Astrocyte (in vitro differentiated cells and primary cell): ENCODE results near the gene TIMP3. TPM values are rescaled to one million over a fixed set of nuclear protein-coding genes. Genes with fewer than 3 reads are reported as not detected.
"Not testable (repeated sequence)": the region's sequence is repeated elsewhere in the genome, so short reads cannot be mapped to it uniquely, and the experiment has no call there.

ENCODE experiments used
- DNase-seq: peaks from one replicate; pipeline ENCODE4 v3.0.0-alpha.2; 2010; ENCODE audit warnings: low read depth
- FAIRE-seq: peaks from 2 replicates; lab custom pipeline; 2011; peaks lifted over from hg19 to GRCh38; lab: Jason Lieb, UNC
- H2AFZ ChIP-seq: 2 replicates; pipeline ENCODE4 v1.6.0; 2012; ENCODE audit warnings: low read depth, low read length, inconsistent platforms
- H3K27ac ChIP-seq: 2 replicates; pipeline ENCODE4 v1.5.1; 2011; ENCODE audit warnings: low read depth, low read length, inconsistent platforms
- H3K27me3 ChIP-seq: 2 replicates; pipeline ENCODE4 v1.6.0; 2011; ENCODE audit warnings: low read length, inconsistent platforms; ENCODE audit not compliant: insufficient read depth
- H3K36me3 ChIP-seq: 2 replicates; pipeline ENCODE4 v1.5.1; 2011; ENCODE audit warnings: low read length, inconsistent platforms; ENCODE audit not compliant: insufficient read depth
- H3K4me1 ChIP-seq: 2 replicates; pipeline ENCODE4 v1.5.1; 2011; ENCODE audit warnings: low read length, inconsistent platforms; ENCODE audit not compliant: insufficient read depth
- H3K4me2 ChIP-seq: 2 replicates; pipeline ENCODE4 v1.6.0; 2012; ENCODE audit warnings: low read length, inconsistent platforms
- H3K4me3 ChIP-seq: 2 replicates; pipeline ENCODE4 v1.5.1; 2011; ENCODE audit warnings: low read depth, mild to moderate bottlenecking, low read length, inconsistent platforms; ENCODE audit not compliant: insufficient read depth
- H3K79me2 ChIP-seq: 2 replicates; pipeline ENCODE4 v1.6.0; 2012; ENCODE audit warnings: mild to moderate bottlenecking, low read length, inconsistent platforms; ENCODE audit not compliant: insufficient read depth
- H3K9ac ChIP-seq: 2 replicates; pipeline ENCODE4 v1.6.0; 2012; ENCODE audit warnings: mild to moderate bottlenecking, low read length, inconsistent platforms
- H3K9me3 ChIP-seq: 2 replicates; pipeline ENCODE4 v1.5.1; 2012; ENCODE audit warnings: low read depth, mild to moderate bottlenecking, low read length, inconsistent platforms; ENCODE audit not compliant: insufficient read depth
- H4K20me1 ChIP-seq: 2 replicates; pipeline ENCODE4 v1.6.0; 2012; ENCODE audit warnings: low read length, inconsistent platforms; ENCODE audit not compliant: insufficient read depth
- H3K27ac Mint-ChIP-seq: one replicate; pipeline ENCODE4 v1.8.0; 2021; ENCODE audit warnings: mild to moderate bottlenecking, mixed read lengths; ENCODE audit not compliant: unreplicated experiment
- H3K27me3 Mint-ChIP-seq: one replicate; pipeline ENCODE4 v1.8.0; 2021; ENCODE audit warnings: low read depth, mixed read lengths; ENCODE audit not compliant: unreplicated experiment
- H3K36me3 Mint-ChIP-seq: one replicate; pipeline ENCODE4 v1.8.0; 2021; ENCODE audit warnings: low read depth, mixed read lengths; ENCODE audit not compliant: unreplicated experiment
- H3K4me1 Mint-ChIP-seq: one replicate; pipeline ENCODE4 v1.8.0; 2021; ENCODE audit warnings: low read depth, mixed read lengths; ENCODE audit not compliant: unreplicated experiment
- H3K4me3 Mint-ChIP-seq: one replicate; pipeline ENCODE4 v1.8.0; 2021; ENCODE audit warnings: mild to moderate bottlenecking, moderate library complexity, mixed read lengths; ENCODE audit not compliant: unreplicated experiment
- H3K9me3 Mint-ChIP-seq: one replicate; pipeline ENCODE4 v1.8.0; 2021; ENCODE audit warnings: mild to moderate bottlenecking, mixed read lengths; ENCODE audit not compliant: unreplicated experiment
- EZH2 ChIP-seq: IDR thresholded peaks from 2 replicates; pipeline ENCODE4 v1.6.1; 2012; ENCODE audit warnings: mild to moderate bottlenecking, low read length, inconsistent platforms; ENCODE audit not compliant: insufficient read depth
- total RNA-seq: library from RNA; stranded (reverse); gene quantifications from 2 replicates; pipeline ENCODE4 v1.2.1, GENCODE V29; 2021
- TF ChIP-seq, protein P1 (sequence below): IDR thresholded peaks from 2 replicates; pipeline ENCODE4 v1.5.1; 2011; ENCODE audit warnings: low read depth, mild to moderate bottlenecking, inconsistent platforms, low read length, moderate library complexity; ENCODE audit not compliant: insufficient read depth

Gene TIMP3
- total RNA-seq, 1 donor from 2014 or later = 145 TPM

DNA sequence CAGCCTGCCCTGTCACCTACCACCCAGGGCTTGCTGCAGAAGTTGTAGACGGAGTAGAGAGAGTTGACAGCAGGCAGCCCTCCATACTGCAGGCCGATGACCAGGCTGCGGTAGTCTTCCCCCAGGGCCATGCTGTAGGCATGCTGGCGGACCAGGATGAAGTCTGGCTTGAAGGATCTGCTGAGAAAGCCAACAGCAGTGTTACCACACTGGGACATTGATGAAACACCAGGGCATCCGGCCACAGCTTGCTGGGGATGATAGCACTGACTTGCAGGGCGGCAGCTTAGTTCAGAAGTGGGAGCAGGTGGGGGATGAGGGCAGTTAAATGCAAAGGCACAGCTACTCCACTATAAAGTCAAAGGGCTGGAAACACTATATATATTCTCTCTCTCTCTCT is 67.4 kb downstream of the TIMP3 start:
- FAIRE-seq (no peak), DNase-seq (no peak)
- Mint-ChIP-seq H3K4me3 (no peak overlapping the region), H3K9me3 (no peaks in the 10 kb centered on the region), H3K4me1 (no peaks in the 10 kb centered on the region), H3K27ac (no peak overlapping the region), H3K27me3 (no peaks in the 10 kb centered on the region), H3K36me3 (peaks cover 3% of the 10 kb centered on the region)
- TF ChIP-seq, protein P1, sequence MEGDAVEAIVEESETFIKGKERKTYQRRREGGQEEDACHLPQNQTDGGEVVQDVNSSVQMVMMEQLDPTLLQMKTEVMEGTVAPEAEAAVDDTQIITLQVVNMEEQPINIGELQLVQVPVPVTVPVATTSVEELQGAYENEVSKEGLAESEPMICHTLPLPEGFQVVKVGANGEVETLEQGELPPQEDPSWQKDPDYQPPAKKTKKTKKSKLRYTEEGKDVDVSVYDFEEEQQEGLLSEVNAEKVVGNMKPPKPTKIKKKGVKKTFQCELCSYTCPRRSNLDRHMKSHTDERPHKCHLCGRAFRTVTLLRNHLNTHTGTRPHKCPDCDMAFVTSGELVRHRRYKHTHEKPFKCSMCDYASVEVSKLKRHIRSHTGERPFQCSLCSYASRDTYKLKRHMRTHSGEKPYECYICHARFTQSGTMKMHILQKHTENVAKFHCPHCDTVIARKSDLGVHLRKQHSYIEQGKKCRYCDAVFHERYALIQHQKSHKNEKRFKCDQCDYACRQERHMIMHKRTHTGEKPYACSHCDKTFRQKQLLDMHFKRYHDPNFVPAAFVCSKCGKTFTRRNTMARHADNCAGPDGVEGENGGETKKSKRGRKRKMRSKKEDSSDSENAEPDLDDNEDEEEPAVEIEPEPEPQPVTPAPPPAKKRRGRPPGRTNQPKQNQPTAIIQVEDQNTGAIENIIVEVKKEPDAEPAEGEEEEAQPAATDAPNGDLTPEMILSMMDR = no peak
- TF ChIP-seq EZH2 = no peak
- no peaks in the 10 kb centered on the region for H3K36me3 ChIP-seq
- H3K9me3 ChIP-seq = no peaks in the 10 kb centered on the region
- no peak overlapping the region for H3K4me3 ChIP-seq
- no peak overlapping the region for H3K27ac ChIP-seq
- H3K4me1 ChIP-seq = no peaks in the 10 kb centered on the region
- H3K79me2 ChIP-seq = no peaks in the 10 kb centered on the region
- H3K27me3 ChIP-seq = no peaks in the 10 kb centered on the region
- no peak overlapping the region for H3K4me2 ChIP-seq
- H3K9ac ChIP-seq = no peak overlapping the region
- no peak overlapping the region for H2AFZ ChIP-seq
- no peaks in the 10 kb centered on the region for H4K20me1 ChIP-seq

DNA sequence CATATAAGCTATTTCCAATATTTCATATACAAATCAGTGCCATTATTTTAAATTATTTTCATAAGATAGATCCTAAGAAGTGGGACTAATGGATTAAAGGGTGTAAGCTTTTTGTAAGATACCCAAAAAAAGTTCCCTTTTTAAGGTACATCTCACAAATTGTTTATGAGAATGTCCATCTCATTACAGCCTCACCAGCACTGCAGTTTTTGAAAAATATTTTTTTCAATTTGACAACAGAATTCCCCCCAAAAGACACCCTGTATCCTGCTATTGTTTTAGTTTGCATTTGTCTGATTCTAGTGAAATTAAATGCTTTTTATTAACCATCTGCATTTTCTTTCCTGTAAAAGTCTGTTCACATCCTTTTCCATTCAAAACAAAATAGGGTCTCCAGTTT is 69.0 kb downstream of the TIMP3 start:
- Histone ChIP-seq H3K79me2 (no peaks in the 10 kb centered on the region), H3K9me3 (no peaks in the 10 kb centered on the region), H2AFZ (no peak overlapping the region), H3K4me3 (no peak overlapping the region), H3K4me1 (no peaks in the 10 kb centered on the region), H3K36me3 (no peaks in the 10 kb centered on the region), H4K20me1 (no peaks in the 10 kb centered on the region), H3K27ac (no peak overlapping the region), H3K27me3 (no peaks in the 10 kb centered on the region), H3K4me2 (no peak overlapping the region), H3K9ac (no peak overlapping the region)
- FAIRE-seq (no peak), DNase-seq (no peak)
- H3K9me3 Mint-ChIP-seq = no peaks in the 10 kb centered on the region
- TF ChIP-seq, protein P1 = no peak
- no peak for TF ChIP-seq EZH2
- H3K4me3 Mint-ChIP-seq = no peak overlapping the region
- H3K36me3 Mint-ChIP-seq = no peaks in the 10 kb centered on the region
- H3K27me3 Mint-ChIP-seq = no peaks in the 10 kb centered on the region
- H3K4me1 Mint-ChIP-seq = no peaks in the 10 kb centered on the region
- H3K27ac Mint-ChIP-seq = no peak overlapping the region

DNA sequence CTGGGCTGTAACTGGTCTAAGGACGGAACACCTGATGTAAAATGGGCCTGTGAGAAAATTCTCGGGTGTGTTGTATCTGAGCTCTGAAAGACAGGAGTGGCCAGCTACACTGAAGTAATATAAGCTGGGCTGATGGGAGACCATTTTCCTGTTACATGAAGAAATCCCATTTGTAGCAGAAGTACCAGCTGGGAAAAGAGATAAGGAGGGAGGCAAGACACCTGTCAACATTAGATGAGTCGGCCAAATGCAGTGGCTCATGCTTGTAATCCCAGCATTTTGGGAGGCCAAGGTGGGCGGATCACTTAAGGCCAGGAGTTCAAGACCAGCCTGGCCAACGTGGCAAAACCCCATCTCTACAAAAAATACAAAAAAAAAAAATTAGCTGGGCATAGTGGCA is 72.1 kb downstream of the TIMP3 start:
- not testable (repeated sequence) for H4K20me1 ChIP-seq, H3K9ac ChIP-seq, H3K36me3 Mint-ChIP-seq, H2AFZ ChIP-seq, H3K79me2 ChIP-seq, H3K4me2 ChIP-seq, DNase-seq, FAIRE-seq, H3K27ac Mint-ChIP-seq, H3K36me3 ChIP-seq, H3K4me3 ChIP-seq, H3K4me3 Mint-ChIP-seq, H3K9me3 Mint-ChIP-seq, H3K9me3 ChIP-seq, H3K4me1 Mint-ChIP-seq, H3K4me1 ChIP-seq, H3K27ac ChIP-seq, H3K27me3 ChIP-seq
- H3K27me3 Mint-ChIP-seq = peaks cover 10% of the 10 kb centered on the region
